Measurements from ENCODE around the gene AK9. TPM values are rescaled to one million over a fixed set of nuclear protein-coding genes. Genes with fewer than 3 reads are reported as not detected.

AK9 gene
- total RNA-seq, 1 donor from 2014 or later, result 4.8 TPM

- no peak for DNase-seq (ENCODE audit: low read depth, low spot score)
- Mint-ChIP-seq H3K27me3 (ENCODE audit: low read depth) (no peaks in the 10 kb centered on the region), H3K27ac (ENCODE audit: unreplicated experiment) (no peak overlapping the region), H3K9me3 (no peaks in the 10 kb centered on the region), H3K36me3 (ENCODE audit: low read depth) (no peaks in the 10 kb centered on the region), H3K4me1 (peaks cover 6% of the 10 kb centered on the region), H3K4me3 (no peak overlapping the region)
- TF ChIP-seq CTCF (conservative IDR thresholded peaks at IDR 0.05), result no peak
These were observed 197.1 kb downstream of the AK9 start for GRCh38 chr6:109493865-109494264.

- no peak for TF ChIP-seq CTCF (conservative IDR thresholded peaks at IDR 0.05)
- Mint-ChIP-seq H3K27ac (ENCODE audit: unreplicated experiment) (no peak overlapping the region), H3K4me3 (no peak overlapping the region), H3K9me3 (no peaks in the 10 kb centered on the region), H3K36me3 (ENCODE audit: low read depth) (no peaks in the 10 kb centered on the region), H3K27me3 (ENCODE audit: low read depth) (peaks cover 4% of the 10 kb centered on the region), H3K4me1 (peaks cover 6% of the 10 kb centered on the region)
- DNase-seq (ENCODE audit: low read depth, low spot score), result no peak
These were observed 199.6 kb downstream of the AK9 start for GRCh38 chr6:109491207-109491938.

- Mint-ChIP-seq H3K27ac (ENCODE audit: unreplicated experiment) (no peak overlapping the region), H3K4me1 (peaks cover 6% of the 10 kb centered on the region), H3K9me3 (no peaks in the 10 kb centered on the region), H3K4me3 (no peak overlapping the region), H3K36me3 (ENCODE audit: low read depth) (no peaks in the 10 kb centered on the region), H3K27me3 (ENCODE audit: low read depth) (peaks cover 5% of the 10 kb centered on the region)
- TF ChIP-seq CTCF (conservative IDR thresholded peaks at IDR 0.05), result no peak
- DNase-seq (ENCODE audit: low read depth, low spot score), result no peak
These were observed 200.3 kb downstream of the AK9 start for GRCh38 chr6:109490713-109491112.

- peaks cover 19% of the 10 kb centered on the region for H3K27me3 Mint-ChIP-seq (ENCODE audit: low read depth)
- no peak for DNase-seq (ENCODE audit: low read depth, low spot score)
- no peak for TF ChIP-seq CTCF (conservative IDR thresholded peaks at IDR 0.05)
- no peak overlapping the region for H3K27ac Mint-ChIP-seq (ENCODE audit: unreplicated experiment)
- H3K36me3 Mint-ChIP-seq (ENCODE audit: low read depth), result no peaks in the 10 kb centered on the region
- H3K4me3 Mint-ChIP-seq, result no peak overlapping the region
- H3K9me3 Mint-ChIP-seq, result no peaks in the 10 kb centered on the region
- H3K4me1 Mint-ChIP-seq, result peaks cover 6% of the 10 kb centered on the region
These were observed 203.0 kb downstream of the AK9 start for GRCh38 chr6:109488001-109488400.

- Mint-ChIP-seq H3K4me3 (peak overlapping the region; percentile 19), H3K36me3 (ENCODE audit: low read depth) (peaks cover 9% of the 10 kb centered on the region), H3K4me1 (peaks cover 17% of the 10 kb centered on the region), H3K27ac (ENCODE audit: unreplicated experiment) (no peak overlapping the region), H3K9me3 (no peaks in the 10 kb centered on the region), H3K27me3 (ENCODE audit: low read depth) (peaks cover 19% of the 10 kb centered on the region)
- TF ChIP-seq CTCF (conservative IDR thresholded peaks at IDR 0.05), result no peak
- no peak for DNase-seq (ENCODE audit: low read depth, low spot score)
These were observed 204.9 kb downstream of the AK9 start for GRCh38 chr6:109486068-109486467.

Measured in neural crest cell (in vitro differentiated cells).